Dedifferentiated amniotic fluid mesenchymal stem cell (primary cell): ENCODE measurements around the gene OTUD4.
A peak's percentile ranks its signal among the peaks of the same experiment; 100 is the strongest.
"Not testable (repeated sequence)": the region's sequence is repeated elsewhere in the genome, so short reads cannot be mapped to it uniquely, and the experiment has no call there.

Source experiments
- DNase-seq: peaks from one replicate; pipeline ENCODE4 v3.0.0-alpha.2; 2016; ENCODE audit errors: extremely low spot score

The OTUD4 gene

DNA sequence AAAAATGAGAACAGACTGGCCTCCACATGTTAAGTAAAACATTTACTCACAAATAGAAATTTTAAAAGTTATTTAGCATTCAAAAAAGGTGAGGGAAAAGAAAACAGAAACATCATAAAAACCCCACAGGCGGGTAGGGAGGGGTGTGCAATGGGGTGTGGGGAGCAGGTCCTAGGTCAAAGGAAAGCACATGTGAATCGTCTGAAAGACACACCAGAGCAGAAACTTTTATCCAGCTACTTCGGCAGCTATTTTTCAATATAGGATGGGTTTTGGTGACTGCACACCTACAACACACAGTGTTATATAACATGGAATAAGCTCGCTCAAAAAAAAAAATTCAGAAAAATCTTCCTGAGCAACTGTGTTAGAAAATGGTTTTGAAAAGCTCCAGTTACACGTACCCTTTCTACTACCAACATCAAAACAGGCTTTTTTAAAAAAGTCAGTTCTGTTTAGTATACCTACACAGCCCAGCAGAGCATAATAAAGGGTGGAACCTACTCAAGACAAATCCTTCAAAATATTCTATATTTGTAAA is 1.6 kb downstream of the OTUD4 start:
- no peak for DNase-seq

DNA sequence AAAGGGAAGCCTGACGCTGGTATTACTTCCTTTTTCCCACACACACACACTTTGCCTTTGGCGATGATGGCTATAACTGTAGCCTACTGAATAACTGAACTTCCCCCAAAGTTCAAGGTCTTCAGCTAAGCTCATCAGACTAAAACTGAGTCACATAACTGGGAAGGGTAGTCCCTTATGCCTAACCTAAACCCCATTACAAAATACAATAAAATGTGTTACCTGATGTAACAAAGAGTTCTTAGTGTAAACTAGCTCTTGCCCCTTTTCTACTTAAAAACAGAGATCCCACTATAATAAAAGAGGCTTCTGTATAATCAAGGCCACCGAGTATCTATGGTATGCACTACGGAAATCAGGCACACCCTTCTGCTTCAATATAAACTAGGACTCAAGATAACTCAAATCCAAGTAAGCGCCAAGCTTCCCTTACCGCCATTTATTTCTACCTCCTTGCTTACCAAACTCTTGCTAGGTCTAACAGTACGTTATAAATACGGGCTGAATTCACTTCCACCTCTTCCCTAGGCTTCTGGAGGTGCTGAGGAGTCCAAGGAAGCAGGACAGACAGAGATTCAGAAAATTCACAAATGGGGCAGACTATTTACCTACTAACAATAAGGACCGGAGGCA is 2.4 kb downstream of the OTUD4 start:
- DNase-seq: no peak

DNA sequence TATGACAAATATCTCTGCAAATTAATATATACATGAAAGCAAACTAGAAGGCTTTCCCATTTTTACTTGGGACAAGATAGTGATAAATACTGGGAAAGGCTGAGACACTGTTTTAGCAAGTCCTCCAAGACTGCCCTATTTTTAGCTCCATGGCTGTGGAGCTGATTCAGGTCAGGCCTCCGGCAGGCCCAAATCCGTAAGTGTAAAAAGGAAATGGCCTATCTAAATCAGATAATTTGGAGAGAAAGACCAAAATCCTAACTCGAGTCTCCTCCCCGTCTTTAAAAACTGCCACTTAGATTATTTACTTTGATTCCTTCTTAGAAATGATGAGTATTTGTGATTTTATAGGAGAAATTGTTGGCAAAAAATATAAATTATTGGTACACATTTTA is 2.9 kb downstream of the OTUD4 start:
- DNase-seq: no peak

DNA sequence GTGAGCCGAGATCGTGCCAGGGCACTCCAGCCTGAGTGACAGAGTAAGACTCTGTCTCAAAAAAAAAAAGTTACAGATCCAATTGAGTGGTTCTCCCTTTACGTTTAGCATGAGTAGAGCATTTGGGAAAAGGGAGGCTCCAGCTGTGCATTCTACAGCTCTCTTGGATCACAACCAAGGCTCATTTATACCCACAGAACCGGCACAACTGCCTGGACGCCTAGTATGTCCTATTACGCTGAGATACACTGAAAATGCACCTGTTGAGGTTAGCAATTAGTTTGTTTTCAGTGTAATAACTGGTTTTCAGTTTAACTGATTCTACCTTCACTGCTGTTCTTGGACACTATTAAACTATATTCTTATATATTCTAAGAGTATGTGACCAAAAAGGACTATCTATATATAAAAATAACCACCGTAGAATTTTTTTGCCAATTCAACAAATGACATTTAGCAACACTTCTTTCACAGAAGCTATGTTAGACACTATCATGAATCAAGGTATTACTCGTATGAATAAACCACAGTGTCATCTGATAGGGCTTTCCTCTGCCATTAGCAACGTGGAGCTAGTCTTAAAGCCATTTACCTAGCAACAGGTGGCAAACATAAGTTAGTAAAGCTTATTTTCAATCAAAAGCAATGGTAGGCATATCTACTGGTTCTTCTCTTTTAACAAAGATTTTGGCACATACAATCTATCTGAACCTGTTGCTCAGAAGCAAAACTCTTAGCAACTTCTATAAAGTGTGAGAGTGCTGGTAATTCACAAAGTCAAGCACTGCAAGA is 3.6 kb downstream of the OTUD4 start:
- no peak for DNase-seq

DNA sequence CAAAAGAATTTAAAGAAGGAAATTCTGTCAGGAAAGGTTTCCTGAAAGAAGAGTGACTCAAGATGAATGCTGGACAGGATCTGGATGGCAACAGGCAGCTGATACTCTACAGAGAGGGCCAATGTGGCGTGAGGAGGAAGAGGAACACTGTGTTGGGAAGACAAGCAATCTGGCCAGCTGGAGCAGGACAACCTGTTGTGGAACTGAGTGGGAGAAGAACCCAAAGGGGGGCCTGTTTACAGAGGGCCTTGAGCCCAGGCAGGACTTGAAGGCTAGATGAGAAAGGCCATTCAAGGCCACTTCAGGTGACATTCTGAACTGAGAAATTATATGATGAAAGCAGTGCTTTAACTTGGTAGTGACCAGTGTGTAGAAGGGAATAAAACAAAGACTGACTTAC is 8.5 kb downstream of the OTUD4 start:
- no peak for DNase-seq

DNA sequence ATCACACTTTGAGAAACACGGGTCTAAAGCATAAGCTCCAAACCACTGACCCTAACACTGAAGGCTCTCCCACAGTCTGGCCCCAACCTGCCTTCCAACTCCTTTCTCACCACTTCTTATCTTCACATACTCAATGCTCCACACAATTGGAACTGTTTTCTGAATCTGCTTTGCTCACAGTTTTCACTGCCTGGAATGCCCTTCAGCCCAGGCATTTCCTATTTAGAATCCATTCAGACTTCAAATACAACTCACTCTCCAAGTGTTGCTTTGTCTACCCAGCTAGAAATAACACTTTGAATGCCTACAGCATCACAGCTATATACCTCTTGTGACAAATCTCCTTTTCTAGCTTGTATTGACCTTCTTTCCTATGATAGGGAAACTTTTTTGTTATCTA is 10.2 kb downstream of the OTUD4 start:
- DNase-seq: no peak

DNA sequence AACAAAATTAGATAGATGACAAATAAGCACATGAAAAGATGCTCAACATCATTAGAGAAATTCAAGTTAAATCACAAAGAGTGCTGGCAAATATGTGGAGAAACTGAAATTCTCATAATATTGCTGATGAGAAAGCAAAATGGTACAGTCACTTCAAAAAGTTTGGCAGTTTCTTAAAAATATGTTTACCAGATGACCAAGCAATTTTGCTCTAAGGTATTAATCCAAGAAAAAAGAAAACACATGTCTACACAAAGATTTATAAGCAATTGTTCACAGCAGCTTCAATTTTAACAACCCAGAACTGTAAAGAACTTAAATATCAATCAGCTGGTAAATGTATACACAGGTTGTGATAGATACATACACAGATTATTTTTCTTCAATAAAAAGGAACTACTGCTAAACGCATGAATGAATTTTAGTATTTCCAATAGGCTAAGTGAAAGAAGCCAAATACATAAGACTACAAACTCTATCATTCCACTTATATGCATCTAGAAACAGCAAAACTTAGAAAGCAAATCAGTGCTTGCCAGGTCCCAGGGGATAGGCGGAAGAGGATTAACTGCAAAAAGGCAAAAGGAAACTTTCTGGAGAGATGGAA is 11.7 kb downstream of the OTUD4 start:
- no peak for DNase-seq

DNA sequence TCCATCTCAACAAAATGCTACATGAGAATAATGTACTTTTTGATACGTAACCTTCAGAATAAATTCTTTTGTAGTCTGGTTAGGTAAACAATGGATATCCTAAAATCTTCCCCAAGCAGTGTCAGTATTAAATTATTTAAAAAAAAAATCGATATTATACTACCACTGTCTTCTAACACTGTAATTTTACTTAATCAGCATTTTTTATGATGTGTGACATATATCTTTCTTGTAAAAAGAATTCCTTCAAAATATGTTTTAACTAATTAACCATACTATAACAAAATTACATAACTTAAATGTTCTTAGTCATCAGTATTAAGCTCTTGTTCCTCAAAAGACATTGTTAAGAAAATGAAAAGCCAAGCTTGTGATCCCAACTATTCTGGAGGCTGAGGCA is 12.5 kb downstream of the OTUD4 start:
- no peak for DNase-seq

DNA sequence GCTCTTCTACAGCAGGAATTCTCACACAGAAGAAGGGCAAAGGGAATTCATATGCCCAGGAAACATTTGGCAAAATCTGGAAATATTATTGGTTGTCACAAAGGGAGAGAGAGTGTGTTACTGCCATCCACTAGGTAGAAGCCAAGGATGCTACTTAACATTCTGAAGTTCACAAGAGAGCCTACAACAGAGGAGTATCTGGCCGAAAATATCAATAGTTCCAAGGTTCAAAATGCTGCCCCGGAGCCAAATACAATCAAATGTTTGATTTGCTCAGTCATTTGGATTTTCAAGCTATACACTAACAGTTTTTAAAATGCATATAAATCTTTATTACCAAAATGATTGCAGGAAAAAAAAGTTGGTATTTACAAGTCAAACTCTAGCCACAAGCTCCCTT is 18.8 kb downstream of the OTUD4 start:
- no peak for DNase-seq

DNA sequence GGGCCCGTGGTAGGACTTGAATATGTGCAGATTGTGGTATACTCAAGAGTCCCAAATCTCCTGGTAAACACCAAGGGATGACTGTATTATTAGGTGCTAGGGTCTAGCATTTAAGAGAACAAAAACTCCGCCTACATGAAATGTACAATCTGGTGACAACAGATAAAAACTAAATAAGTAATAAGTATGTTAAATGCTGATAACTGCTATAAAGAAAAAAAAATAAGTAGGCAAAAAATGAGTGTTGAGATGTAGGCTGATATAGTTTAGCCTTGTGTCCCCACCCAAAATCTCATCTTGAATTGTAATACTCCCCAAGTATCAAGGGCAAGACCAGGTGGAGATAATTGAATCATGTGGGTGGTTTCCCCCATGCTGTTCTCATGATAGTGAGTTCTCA is 23.4 kb downstream of the OTUD4 start:
- DNase-seq: no peak

DNA sequence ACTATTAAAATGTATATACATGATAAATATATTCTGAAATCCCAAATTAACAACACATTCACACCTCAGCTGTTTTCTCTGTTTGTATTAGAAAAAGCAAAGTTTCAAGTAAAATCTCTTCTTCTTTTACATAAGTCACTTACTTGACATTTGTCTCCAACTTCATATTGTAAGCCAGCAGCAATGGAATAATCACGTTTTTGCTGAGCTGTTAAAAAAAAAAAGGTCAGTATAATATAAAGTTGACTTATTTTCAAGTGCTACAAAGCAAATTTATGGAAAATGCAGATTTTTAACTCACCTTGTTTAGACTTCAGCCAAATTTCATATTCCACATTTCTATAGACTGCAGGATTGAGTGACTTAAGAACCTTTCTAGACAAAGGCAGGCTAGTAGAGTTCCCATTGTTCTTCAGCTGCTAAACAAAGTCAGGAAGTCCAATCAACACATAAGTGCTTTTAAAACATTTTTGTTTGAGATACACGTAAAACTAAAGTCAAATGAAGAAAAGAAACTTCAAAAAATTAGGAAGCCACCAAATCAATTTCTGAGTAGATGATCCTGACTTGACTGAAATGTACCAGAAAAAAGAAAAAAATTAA is 25.0 kb downstream of the OTUD4 start:
- no peak for DNase-seq

DNA sequence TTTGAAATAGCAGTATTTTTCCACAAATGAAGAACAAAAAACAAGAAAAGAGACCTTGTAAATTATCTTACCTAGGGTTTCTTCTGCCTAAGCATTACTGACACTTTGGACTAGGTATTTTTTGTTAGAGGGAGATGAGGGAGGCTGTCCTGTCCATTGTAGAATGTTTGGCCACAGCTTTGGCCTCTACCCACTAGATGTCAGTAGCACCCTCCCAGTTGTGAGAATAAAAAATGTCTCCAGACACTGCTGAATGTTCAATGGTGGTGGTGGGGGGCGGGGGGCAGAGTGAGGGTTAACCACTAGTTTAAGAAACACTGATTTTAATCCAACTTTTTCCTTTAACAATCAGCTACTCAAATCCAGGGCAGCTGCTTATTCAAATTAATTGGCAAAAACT is 25.8 kb downstream of the OTUD4 start:
- DNase-seq: peak; percentile 26

DNA sequence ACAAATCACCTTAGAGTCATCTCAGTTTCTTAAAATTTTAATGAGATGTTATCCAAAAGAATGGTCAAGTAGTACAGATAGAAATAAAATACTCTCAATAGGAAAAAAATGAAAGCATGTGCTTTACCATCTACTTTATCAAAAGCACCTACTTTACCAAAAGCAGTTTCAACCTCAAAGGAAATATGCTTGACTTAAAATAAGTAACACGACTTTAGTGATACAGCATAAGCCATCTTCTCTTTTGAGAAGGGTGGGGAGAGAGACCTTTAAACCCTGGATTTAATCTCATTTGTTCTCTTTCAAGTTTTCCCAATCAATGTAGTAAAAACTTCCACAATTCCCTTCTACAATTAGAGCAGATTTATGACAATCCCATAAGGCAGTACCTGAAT is 26.5 kb downstream of the OTUD4 start:
- no peak for DNase-seq

DNA sequence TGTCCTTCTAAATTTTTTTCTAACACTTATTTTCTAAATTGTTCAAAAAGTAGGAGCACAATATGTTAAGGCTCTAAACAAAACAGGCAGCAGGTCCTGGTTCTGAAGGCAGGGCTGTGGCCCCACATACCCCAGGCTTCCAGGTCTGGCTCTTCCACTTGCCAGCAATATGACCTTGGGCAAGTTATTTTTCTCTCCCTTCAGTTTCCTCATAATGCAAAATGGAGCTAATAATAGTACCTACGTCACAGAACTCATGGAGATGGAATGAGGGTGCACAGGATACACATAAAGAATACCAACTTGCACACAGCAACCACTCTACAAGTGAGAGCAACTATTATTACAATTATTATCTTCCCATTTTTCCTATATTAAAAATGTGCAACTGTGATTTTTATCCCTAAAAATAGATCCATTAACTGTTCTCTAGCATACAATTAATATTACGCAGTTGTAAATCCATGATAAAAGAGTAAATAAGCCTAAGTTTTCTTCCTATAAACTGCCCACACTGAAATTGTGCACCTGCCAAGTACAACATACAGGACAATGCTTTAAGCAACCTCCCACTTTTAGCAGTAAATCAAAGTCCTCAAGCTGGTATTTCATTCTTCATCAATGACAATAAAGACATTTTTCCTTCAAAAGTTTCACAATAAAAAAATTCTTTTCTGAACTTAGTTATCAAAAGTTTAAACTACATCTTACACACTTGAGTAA is 27.0 kb downstream of the OTUD4 start:
- DNase-seq: no peak

DNA sequence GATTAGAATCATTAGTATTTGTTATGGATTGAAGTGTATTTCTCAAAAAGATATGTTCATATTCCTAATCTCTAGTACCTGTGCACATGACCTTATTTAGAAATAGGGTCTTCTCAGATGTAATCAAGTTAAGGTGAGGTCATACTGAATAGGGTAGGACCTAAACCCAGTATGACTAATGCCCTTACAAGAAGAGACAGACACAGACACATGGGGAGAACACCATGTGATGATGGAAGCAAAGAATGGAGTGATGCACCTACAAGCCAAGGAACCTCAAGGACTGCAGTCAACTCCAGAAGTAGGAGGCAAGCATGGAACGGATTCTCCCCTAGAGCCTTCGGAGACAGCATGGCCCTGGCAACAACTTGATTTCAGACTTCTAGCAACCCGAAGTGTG is 31.4 kb downstream of the OTUD4 start:
- DNase-seq: no peak

DNA sequence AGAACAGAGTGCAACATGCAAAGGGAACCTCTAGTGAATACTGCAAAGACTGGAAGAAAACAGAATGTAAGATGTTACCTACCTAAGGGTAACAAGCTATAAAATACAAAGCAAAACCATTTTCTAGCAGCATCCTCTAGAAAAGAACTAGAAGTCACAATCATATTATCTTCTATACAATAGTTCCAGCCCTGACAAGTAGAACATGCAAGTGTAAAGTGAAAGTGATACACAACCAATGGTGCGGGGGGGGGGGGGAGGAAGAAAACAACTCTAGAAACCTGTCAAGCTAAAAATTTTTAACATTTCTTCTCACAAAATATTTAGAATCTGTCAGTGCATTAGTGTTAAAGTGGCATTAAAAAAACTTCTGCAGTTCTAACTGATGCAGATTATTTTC is 44.2 kb downstream of the OTUD4 start:
- DNase-seq: not testable (repeated sequence)

DNA sequence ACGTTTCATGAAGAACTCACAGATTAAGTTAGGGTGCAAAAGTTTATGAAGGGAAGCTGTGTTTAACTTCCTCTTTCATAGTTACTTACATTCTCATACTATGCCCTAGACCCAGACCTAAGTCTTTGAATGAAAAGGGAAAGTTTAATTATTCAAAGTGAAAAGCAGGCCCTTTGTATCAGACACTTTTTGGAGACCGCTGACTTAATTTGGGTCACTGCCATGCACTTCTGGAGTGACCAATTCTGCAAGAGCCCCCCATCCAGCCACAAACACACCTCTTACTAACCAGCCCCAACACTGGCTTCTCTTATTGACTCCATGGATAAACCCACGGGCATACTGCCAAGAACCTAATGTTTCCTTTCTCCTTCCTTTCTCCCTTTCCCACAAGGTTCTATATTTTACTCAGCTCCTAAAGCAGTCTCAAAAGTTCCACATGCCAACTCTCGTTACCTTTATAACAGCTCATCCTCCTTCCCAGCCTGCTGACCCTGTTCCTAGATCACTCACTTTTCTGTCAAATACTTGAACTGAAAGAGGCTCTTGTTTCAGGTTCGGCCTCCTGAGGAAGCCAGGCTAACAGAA is 47.8 kb downstream of the OTUD4 start:
- no peak for DNase-seq

DNA sequence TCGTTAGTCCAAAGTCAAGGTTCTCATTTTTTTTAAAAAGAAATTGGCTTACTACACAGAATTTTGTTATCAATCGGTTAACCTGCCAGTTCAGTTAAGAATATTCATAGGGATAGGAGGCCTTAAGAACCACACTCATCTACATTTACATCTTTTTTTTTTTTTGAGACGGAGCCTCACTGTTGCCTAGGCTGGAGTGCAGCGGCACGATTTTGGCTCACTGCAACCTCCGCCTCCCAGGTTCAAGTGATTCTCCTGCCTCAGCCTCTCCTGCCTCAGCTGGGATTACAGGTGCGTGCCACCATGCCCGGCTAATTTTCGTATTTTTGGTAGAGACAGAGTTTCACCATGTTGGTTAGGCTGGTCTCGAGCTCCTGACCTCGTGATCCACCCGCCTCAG is 48.5 kb downstream of the OTUD4 start:
- no peak for DNase-seq

DNA sequence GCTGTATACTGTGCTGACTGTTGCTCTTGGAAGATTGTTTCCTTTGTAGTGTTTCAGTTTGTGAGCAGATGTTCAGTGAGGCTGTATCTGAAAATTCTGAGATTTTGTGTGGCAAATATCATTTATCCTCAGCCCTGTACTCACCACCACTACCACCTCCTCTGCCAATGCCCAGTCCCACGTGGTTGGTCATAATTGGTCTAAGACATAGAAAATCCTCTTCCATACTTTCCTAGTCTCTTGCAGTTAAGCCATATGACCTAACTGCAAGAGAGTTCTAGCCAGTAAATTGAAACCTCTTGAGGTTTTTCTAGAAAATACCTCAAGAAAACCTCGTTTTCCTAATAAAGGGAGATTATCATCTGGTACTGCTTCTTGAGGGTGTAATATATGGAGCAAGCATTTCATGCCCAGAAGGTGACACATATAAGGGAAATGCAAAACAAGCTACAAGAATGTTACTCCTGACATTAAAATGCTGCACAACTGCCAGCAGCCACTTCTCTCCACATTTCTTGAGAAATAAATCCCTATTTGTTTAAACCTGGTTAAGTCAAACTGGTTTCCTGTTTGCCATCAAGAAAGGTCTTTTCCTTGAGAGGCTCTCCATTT is 49.5 kb downstream of the OTUD4 start:
- DNase-seq: peak; percentile 66

DNA sequence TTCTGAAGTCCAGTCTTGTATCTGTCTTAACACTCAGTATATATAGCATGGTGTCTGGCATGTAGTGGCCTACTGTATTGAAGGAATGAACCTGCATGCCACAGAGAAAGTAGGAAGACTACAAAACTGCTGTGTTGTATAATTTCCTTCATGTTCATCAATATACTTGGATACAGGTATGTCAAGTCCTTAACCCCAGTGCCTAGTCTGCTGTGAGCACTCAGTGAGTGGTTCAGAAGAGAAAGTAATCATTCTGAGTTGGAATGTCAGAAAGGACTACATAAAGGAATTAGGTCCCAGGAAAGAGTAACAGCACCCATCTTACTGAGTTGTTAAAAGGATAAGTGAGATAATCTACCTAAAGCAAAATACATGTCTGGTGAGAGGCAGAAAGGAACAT is 50.3 kb downstream of the OTUD4 start:
- DNase-seq: no peak

DNA sequence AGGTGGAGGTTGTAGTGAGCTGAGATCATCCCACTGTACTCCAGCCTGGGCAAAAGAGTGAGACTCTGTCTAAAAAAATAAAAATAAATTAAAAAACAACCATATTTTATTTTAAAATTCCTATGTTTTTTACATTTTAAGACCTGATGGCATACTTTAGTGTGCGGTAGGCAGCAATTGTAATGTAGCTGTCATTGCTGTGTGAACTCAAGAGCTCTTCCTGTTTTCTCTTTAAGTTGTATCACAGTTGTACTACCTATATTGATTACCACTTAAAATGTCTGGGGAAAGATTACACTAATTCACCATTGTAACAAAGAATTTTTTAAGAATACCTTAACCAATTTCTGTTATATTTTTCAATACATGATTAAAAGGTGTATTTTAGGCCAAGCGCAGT is 55.0 kb downstream of the OTUD4 start:
- DNase-seq: no peak
